ENCODE data around the gene ARPC1B.
"Not testable (repeated sequence)": the region's sequence is repeated elsewhere in the genome, so short reads cannot be mapped to it uniquely, and the experiment has no call there.

ARPC1B gene

GRCh38 chr7:99369767-99370391 lies 4.7 kb upstream of the ARPC1B start:
- DNase-seq = no peak

- DNase-seq = no peak
These were observed 3.1 kb upstream of the ARPC1B start for GRCh38 chr7:99371376-99371920.

- DNase-seq = no peak
These were observed 2.0 kb upstream of the ARPC1B start for GRCh38 chr7:99372275-99373090.

- no peak for DNase-seq
These were observed 1.2 kb upstream of the ARPC1B start for GRCh38 chr7:99373091-99374066.

DNA sequence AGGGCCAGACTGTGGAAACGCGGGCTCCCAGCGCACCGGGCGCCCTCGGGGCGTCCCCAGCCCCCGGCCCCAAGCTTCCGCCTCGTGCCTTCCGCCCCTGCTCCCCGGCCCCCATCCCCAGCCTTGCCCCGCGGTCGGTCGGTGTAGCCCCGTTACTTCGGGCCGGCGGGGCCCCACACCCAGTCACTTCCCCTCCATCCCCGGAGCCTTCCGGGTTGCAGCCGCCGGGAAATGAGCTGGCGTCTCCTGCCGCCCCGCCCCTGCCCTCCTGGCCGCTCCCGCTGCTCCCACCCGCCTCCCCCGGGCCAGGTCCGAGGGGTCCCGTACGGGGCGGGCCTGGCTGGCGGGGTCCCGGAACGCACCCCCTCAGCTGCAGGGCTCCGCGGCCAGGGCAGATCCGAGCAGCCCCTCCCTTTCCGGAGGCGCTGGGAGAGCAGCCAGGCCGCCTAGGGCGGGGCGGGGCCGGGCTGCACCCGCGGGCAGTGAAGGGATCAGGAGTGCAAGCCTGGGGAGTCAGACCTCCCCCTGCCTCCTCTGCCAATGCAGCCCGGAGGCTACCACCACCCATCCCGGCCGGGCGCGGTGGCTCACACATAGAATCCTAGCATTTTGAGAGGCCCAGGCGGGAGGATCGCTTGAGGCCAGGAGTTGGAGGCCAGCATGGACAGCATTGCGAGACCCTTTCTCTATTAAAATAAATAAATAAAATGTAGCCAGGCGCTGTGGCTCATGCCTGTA lies 709 bp downstream of the ARPC1B start:
- DNase-seq = no peak

DNA sequence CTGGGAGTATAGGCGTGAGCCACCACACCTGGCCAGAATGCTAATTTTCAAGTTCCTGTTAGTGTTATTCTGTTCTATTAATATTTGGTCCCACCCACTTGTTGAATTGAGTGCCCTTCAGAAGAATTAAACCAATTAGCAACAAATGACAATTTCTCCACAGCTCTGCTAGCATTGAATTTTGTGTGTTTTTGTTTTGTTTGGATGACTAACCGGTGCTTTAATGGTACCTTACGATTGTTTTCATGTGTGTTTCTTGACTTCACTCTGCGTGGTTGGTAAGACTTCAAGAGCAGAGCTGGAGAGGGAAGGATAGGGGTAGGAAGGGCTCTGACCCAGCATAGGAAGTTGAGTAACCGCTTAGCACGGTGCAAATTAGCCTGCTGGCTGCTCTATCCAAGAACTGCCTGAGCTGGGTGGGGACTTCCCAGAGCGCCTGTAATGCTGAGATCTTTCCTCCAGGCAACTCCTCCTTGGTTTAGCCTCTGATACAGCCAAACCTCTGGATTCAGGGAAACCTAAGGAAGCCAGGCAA lies 4.6 kb downstream of the ARPC1B start:
- DNase-seq = no peak

DNA sequence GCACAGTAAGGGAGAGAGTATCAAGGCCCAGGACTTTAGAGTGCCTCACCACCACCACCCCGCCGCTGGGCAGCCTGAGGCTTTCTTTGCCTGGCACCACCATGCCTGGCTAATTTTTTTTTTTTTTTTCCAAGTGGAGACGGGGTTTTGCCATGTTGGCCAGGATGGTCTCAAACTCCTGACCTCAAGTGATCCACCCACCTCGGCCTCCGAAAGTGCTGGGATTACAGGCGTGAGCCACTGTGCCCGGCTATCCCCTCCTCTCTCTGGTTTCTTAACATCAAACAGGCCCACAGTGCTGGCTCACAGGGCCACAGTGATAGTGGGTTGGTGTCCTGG lies 5.1 kb downstream of the ARPC1B start:
- DNase-seq = not testable (repeated sequence)

- DNase-seq = no peak
These were observed 5.7 kb downstream of the ARPC1B start for GRCh38 chr7:99380032-99380822.

- DNase-seq = no peak
These were observed 6.5 kb downstream of the ARPC1B start for GRCh38 chr7:99380823-99381663.

GRCh38 chr7:99381664-99382075 lies 7.1 kb downstream of the ARPC1B start:
- no peak for DNase-seq

DNA sequence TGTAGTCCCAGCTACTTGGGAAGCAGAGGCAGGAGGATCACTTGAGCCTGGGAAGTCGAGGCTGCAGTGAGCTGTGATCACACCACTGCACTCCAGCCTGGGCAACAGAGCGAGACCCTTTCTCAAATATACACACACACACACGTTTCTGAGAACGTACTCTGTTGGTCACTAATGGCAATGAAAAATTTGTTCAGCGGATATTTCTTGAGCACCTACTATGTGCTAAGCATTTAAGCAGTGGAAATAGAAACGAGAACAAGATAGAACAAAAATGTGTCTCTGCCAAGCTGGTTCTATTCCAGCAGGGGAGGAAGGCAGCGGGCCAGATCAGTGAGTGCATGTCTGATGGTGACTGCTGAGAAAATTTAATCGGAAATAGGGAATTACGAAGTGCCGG lies 8.7 kb downstream of the ARPC1B start:
- no peak for DNase-seq

GRCh38 chr7:99383791-99384370 lies 9.4 kb downstream of the ARPC1B start:
- DNase-seq = no peak

GRCh38 chr7:99384523-99384922 lies 10.0 kb downstream of the ARPC1B start:
- no peak for DNase-seq

- DNase-seq = no peak
These were observed 11.0 kb downstream of the ARPC1B start for GRCh38 chr7:99385564-99385963.

GRCh38 chr7:99386584-99387238 lies 12.2 kb downstream of the ARPC1B start:
- DNase-seq = no peak

DNA sequence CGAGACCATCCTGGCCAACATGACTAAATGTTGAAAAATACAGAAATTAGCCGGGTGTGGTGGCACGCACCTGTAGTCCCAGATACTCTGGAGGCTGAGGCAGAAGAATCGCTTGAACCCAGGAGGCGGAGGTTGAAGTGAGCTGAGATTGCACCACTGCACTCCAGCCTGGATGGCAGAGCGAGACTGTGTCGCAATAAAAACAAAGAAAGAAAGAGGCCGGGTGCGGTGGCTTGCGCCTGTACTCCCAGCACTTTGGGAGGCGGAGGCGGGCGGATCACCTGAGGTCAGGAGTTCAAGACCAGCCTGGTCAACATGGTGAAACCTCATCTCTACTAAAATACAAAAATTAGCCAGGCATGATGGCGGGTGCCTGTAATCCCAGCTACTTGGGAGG lies 12.7 kb downstream of the ARPC1B start:
- DNase-seq = not testable (repeated sequence)

DNA sequence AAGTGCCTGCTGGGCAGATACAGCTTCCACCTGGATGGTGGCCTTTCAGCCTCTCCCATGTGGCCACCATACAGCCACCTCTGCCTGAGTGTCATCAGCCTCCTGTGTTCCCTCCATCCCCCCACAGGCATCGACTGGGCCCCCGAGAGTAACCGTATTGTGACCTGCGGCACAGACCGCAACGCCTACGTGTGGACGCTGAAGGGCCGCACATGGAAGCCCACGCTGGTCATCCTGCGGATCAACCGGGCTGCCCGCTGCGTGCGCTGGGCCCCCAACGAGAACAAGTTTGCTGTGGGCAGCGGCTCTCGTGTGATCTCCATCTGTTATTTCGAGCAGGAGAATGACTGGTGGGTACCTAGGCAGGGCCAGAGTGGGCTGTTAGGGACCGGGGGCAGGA lies 13.4 kb downstream of the ARPC1B start:
- DNase-seq = no peak

DNA sequence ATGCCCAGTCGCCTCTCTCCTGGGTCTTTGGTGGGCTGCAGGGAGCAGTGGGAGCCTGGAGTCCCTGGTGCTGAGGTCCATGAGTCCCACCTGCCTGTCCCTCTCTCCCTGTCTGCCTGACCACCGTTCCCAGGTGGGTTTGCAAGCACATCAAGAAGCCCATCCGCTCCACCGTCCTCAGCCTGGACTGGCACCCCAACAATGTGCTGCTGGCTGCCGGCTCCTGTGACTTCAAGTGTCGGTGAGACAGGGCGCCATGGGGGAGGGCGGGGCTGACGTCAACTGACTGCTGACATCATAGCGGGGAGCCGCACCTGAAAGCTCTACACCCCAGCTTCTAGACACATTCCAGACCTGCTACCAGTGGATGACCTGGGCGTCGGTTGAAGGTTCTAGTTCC lies 15.2 kb downstream of the ARPC1B start:
- no peak for DNase-seq

- no peak for DNase-seq
These were observed 16.5 kb downstream of the ARPC1B start for GRCh38 chr7:99390941-99391602.
